HepG2 (cell line): ENCODE measurements around the gene IFIT1B. TPM values are rescaled to one million over a fixed set of nuclear protein-coding genes. Genes with fewer than 3 reads are reported as not detected.
A peak's percentile ranks its signal among the peaks of the same experiment; 100 is the strongest.

Source experiments
- ATAC-seq: fragments of 200-7000 bp; cut with Tn5 transposase; 3 replicates; pipeline ENCODE4 v1.9.1; 2020; ENCODE audit warnings: mild to moderate bottlenecking, moderate library complexity
- BruUV-seq: library from RNA; stranded (reverse); fragments of 400-500 nt; replicated peaks from 2 replicates; lab custom pipeline; 2021; lab: Mats Ljungman, UMichigan
- CTCF ChIA-PET: fragments of 300-600 bp; formaldehyde crosslinking; extraction: SDS; loops from one replicate; lab custom pipeline; 2021; ENCODE audit warnings: low total read pairs, inconsistent platforms, low intra/inter-chr PET ratio; lab: Yijun Ruan, JAX
- POLR2A ChIA-PET: fragments of 350-600 bp; sonication (Branson Sonifier 250); formaldehyde crosslinking; loops from one replicate; lab custom pipeline; 2020; ENCODE audit warnings: antibody characterized with exemption, inconsistent platforms; lab: Yijun Ruan, JAX
- DNase-seq: peaks from one replicate; pipeline ENCODE4 v3.0.0-alpha.2; 2015; ENCODE audit warnings: low spot score
- FAIRE-seq: peaks from 3 replicates; lab custom pipeline; 2011; peaks lifted over from hg19 to GRCh38; lab: Jason Lieb, UNC
- H2AFZ ChIP-seq: one replicate; pipeline ENCODE4 v1.6.1; 2011; ENCODE audit warnings: low read length, inconsistent platforms
- H3K27ac ChIP-seq: fragments of 300-600 bp; 3 replicates; pipeline ENCODE4 v1.8.0; 2011; ENCODE audit warnings: mixed run types, mild to moderate bottlenecking, mixed read lengths, low read length, inconsistent platforms; ENCODE audit not compliant: insufficient read depth; ENCODE audit errors: extremely low read length
- H3K27me3 ChIP-seq, 2 experiments: fragments of 200-600 bp in 1 of 2; 2 replicates in 1 of 2; 3 replicates in 1 of 2; pipeline versions ENCODE4 v1.6.0 to v1.8.0; 2011; ENCODE audit warnings: low read length in 2 of 2, mild to moderate bottlenecking in 2 of 2, moderate library complexity in 2 of 2, inconsistent platforms in 1 of 2; ENCODE audit not compliant: insufficient read depth in 2 of 2, control insufficient read depth in 1 of 2
- H3K36me3 ChIP-seq, 2 experiments: fragments of 200-600 bp in 1 of 2; replicated peaks in 1 of 2; 2 replicates in 1 of 2; 3 replicates in 1 of 2; pipeline versions ENCODE4 v1.5.1 to v1.8.0; 2011; ENCODE audit warnings: low read length in 2 of 2, inconsistent platforms in 1 of 2; ENCODE audit not compliant: insufficient read depth in 2 of 2, control insufficient read depth in 1 of 2
- H3K4me1 ChIP-seq: 2 replicates; pipeline ENCODE4 v1.5.1; 2012; ENCODE audit warnings: low read length, inconsistent platforms; ENCODE audit not compliant: insufficient read depth
- H3K4me2 ChIP-seq: 2 replicates; pipeline ENCODE4 v1.6.0; 2011; ENCODE audit warnings: low read depth, low read length, inconsistent platforms
- H3K4me3 ChIP-seq, 3 experiments: fragments of 200-600 bp in 1 of 3; sonication (generic), shearing (Covaris generic) in 1 of 3; replicated peaks in 1 of 3; 2 replicates each; pipeline ENCODE4 v1.5.1; 2011 to 2016; ENCODE audit warnings: low read length in 3 of 3, inconsistent platforms in 2 of 3, low read depth in 2 of 3, mild to moderate bottlenecking in 2 of 3, control low read depth in 1 of 3, mixed read lengths in 1 of 3; ENCODE audit not compliant: insufficient read depth in 1 of 3
- H3K79me2 ChIP-seq: one replicate; pipeline ENCODE4 v1.6.1; 2011; ENCODE audit warnings: low read length, inconsistent platforms; ENCODE audit not compliant: insufficient read depth
- H3K9ac ChIP-seq: 2 replicates; pipeline ENCODE4 v1.6.0; 2011; ENCODE audit warnings: mild to moderate bottlenecking, low read depth, low read length, inconsistent platforms; ENCODE audit not compliant: insufficient read depth
- H3K9me3 ChIP-seq: 2 replicates; pipeline ENCODE4 v1.5.1; 2012; ENCODE audit warnings: mild to moderate bottlenecking, low read length
- H4K20me1 ChIP-seq: 2 replicates; pipeline ENCODE4 v1.6.0; 2011; ENCODE audit warnings: inconsistent platforms, mild to moderate bottlenecking, low read length, moderate library complexity; ENCODE audit not compliant: insufficient read depth
- ATRX ChIP-seq: sonication (generic); formaldehyde crosslinking; IDR thresholded peaks from 2 replicates; pipeline ENCODE4 v1.4.0; 2020; ENCODE audit warnings: missing genetic modification reagents, borderline replicate concordance
- GABPA ChIP-seq, 2 experiments: IDR thresholded peaks; 2 replicates each; pipeline ENCODE4 v1.6.1; 2011 to 2016; ENCODE audit warnings: low read depth in 2 of 2, low read length in 1 of 2, missing biosample characterization in 1 of 2, missing genetic modification characterization in 1 of 2
- GTF3A ChIP-seq: sonication (generic); formaldehyde crosslinking; conservative IDR thresholded peaks from 2 replicates; pipeline ENCODE4 v1.4.0; 2020; ENCODE audit warnings: mild to moderate bottlenecking, missing genetic modification reagents
- HMG20B ChIP-seq: conservative IDR thresholded peaks from 2 replicates; pipeline ENCODE4 v1.6.1; 2016; ENCODE audit warnings: missing genetic modification reagents, missing compliant biosample characterization
- TCF12 ChIP-seq, 2 experiments: fragments of 450-650 bp in 1 of 2; sonication (generic) in 1 of 2; formaldehyde crosslinking in 1 of 2; IDR thresholded peaks; 2 replicates each; pipeline versions ENCODE4 v1.6.1 to v1.8.0; 2017 to 2022; ENCODE audit warnings: antibody characterized with exemption in 1 of 2, mild to moderate bottlenecking in 1 of 2, missing genetic modification reagents in 1 of 2, moderate library complexity in 1 of 2
- ZNF549 ChIP-seq: sonication (generic); formaldehyde crosslinking; IDR thresholded peaks from 2 replicates; pipeline ENCODE4 v1.5.0; 2020; ENCODE audit warnings: missing genetic modification reagents
- ZNF749 ChIP-seq: sonication (generic); formaldehyde crosslinking; IDR thresholded peaks from 2 replicates; pipeline ENCODE4 v1.8.0; 2022; ENCODE audit warnings: mild to moderate bottlenecking, missing genetic modification reagents, moderate library complexity, borderline replicate concordance
- ZNF841 ChIP-seq: sonication (generic); formaldehyde crosslinking; IDR thresholded peaks from 2 replicates; pipeline ENCODE4 v1.8.1; 2023; ENCODE audit warnings: missing genetic modification reagents, borderline replicate concordance
- WGBS: methylation state at CpG from one replicate; pipeline ENCODE4 v1.1.6; 2017; ENCODE audit warnings: low lambda C conversion rate; 5-methylcytosine and 5-hydroxymethylcytosine counted together
- in situ Hi-C: cut with HindIII; loops from 2 replicates; pipeline ENCODE4 v1.10.0; 2017; ENCODE audit warnings: low pct_unique_long_range_greater_than_20kb; ENCODE audit not compliant: extremely low pct_ligation_motif_present
- intact Hi-C: fragments of 100-400 bp; cut with micrococcal nuclease; formaldehyde crosslinking; loops from one replicate; pipeline ENCODE4 v1.10.0; 2022; ENCODE audit not compliant: unreplicated experiment
- polyA plus RNA-seq, 8 experiments: library from polyadenylated mRNA; depleted of rRNA in 3 of 8; stranded (reverse) in 7 of 8; unstranded in 1 of 8; fragments of >200 nt; fragmentation: Illumina TruSeq in 4 of 8; extraction: Trizol in 4 of 8; gene quantifications; 2 replicates each; pipeline versions ENCODE4 v1.2.1 to v1.2.3, GENCODE V29; 2011 to 2016; ENCODE audit warnings: low read depth in 4 of 8, missing spikeins in 1 of 8, mixed read lengths in 1 of 8; ENCODE audit not compliant: insufficient read depth in 1 of 8
- total RNA-seq, 5 experiments: library from RNA; depleted of rRNA; stranded (reverse); fragments of >200 nt; fragmentation: Illumina TruSeq; extraction: Trizol; gene quantifications; 2 replicates each; pipeline ENCODE4 v1.2.3, GENCODE V29; 2016; ENCODE audit warnings: low read depth in 1 of 5
- TF ChIP-seq, protein P1 (sequence below): sonication (generic); formaldehyde crosslinking; IDR thresholded peaks from 2 replicates; pipeline ENCODE4 v1.4.0; 2020; ENCODE audit warnings: missing genetic modification reagents

The IFIT1B gene
- total and polyA plus RNA-seq, 2 of the 13 experiments (the other 11 are each of a cell fraction or from before 2014, with no cell fraction given), result not detected

DNA sequence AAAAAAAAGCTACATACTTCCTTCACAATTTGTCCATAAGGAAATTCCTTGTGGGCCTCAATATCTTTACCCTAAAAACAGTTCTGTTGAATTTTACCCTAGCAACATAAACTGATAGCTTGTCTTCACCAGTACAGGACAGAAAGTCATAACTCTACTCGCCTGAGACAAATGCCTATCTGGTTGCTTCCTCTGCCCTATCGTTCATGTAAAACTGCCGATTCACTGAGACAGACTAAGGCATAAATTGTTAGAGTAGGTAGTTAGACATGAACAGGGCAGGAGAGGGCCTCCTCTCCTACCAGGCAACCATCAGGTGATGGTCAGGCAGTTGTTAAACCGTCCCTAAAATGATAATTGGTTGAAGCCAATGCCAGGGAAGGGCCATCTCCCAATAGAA lies 25.1 kb upstream of the IFIT1B start:
- Histone ChIP-seq H3K9me3 (no peaks in the 10 kb centered on the region), H3K9ac (no peak overlapping the region), H2AFZ (no peak overlapping the region), H3K4me3 (no peak overlapping the region), H3K27ac (peak overlapping the region; percentile 17), H3K4me1 (peaks cover 55% of the 10 kb centered on the region), H4K20me1 (no peaks in the 10 kb centered on the region), H3K27me3 (no peaks in the 10 kb centered on the region), H3K36me3 (no peaks in the 10 kb centered on the region), H3K79me2 (no peaks in the 10 kb centered on the region), H3K4me2 (no peak overlapping the region)
- in situ Hi-C loops, result no loop called here
- ATAC-seq, result no peak
- no peak for DNase-seq
- ChIA-PET POLR2A (interaction anchor here (1.3 to 3.5 kb wide), 6 partner anchors 15 to 291 kb away, joined by 3 to 17 read pairs (median 7); partner anchors contain the start of genes IFIT1, IFIT2 and IFIT3), CTCF (no interaction called here)
- 62% methylated on average over 4 of the region's 4 CpGs for WGBS
- intact Hi-C loops, result no loop called here
- no TSS peak for BruUV-seq
- no peak for FAIRE-seq
- no peak for TF ChIP-seq ZNF749 (CRISPR knock-in tag)

DNA sequence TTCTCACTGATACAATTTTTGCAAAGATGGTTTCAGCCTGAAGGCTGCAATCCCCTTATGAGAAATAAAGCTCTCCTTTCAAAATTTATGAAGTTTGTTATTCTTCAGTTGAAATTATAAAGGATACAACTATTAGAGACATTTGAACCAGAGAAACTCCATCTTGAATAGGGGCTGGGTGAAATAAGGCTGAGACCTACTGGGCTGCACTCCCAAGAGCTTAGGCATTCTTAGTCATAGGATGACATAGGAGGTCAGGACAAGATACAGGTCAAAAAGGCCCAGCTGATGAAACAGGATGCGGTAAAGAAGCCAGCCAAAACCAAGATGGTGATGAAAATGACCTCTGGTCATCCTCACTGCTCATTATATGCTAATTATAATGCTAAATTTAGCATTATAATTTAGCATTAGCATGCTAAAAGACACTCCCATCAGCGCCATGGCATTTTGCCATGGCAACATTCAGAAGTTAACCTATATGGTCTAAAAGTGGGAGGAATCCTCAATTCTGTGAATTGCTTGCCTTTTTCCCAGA lies 22.4 kb upstream of the IFIT1B start:
- peaks cover 29% of the 10 kb centered on the region for H3K4me1 ChIP-seq
- POLR2A ChIA-PET, result no interaction called here
- H3K36me3 ChIP-seq, result no peaks in the 10 kb centered on the region
- no TSS peak for BruUV-seq
- H3K4me2 ChIP-seq, result no peak overlapping the region
- no peaks in the 10 kb centered on the region for H4K20me1 ChIP-seq
- 84% methylated on average over 2 of the region's 2 CpGs for WGBS
- no peaks in the 10 kb centered on the region for H3K9me3 ChIP-seq
- no peaks in the 10 kb centered on the region for H3K27me3 ChIP-seq
- intact Hi-C loops (loop anchor here (5.0 kb wide), 1 partner anchor 1087 kb away; no protein-coding TSS in a partner anchor), in situ Hi-C loops (no loop called here)
- H3K27ac ChIP-seq, result no peak overlapping the region
- DNase-seq (no peak), FAIRE-seq (no peak), ATAC-seq (no peak)
- H2AFZ ChIP-seq, result no peak overlapping the region
- no peak overlapping the region for H3K4me3 ChIP-seq
- TF ChIP-seq HMG20B (CRISPR knock-in tag) (no peak), GTF3A (CRISPR knock-in tag) (no peak), GABPA (IDR thresholded peaks at IDR 0.05; ENCODE audit: low read depth, low read length) (no peak), GABPA (CRISPR knock-in tag; IDR thresholded peaks at IDR 0.05; ENCODE audit: low read depth) (no peak), ZNF841 (CRISPR knock-in tag) (no peak), ATRX (CRISPR knock-in tag) (no peak), TCF12 (IDR thresholded peaks at IDR 0.05) (no peak), TCF12 (CRISPR knock-in tag; IDR thresholded peaks at IDR 0.05) (no peak), ZNF549 (CRISPR knock-in tag) (no peak)
- TF ChIP-seq, protein P1, sequence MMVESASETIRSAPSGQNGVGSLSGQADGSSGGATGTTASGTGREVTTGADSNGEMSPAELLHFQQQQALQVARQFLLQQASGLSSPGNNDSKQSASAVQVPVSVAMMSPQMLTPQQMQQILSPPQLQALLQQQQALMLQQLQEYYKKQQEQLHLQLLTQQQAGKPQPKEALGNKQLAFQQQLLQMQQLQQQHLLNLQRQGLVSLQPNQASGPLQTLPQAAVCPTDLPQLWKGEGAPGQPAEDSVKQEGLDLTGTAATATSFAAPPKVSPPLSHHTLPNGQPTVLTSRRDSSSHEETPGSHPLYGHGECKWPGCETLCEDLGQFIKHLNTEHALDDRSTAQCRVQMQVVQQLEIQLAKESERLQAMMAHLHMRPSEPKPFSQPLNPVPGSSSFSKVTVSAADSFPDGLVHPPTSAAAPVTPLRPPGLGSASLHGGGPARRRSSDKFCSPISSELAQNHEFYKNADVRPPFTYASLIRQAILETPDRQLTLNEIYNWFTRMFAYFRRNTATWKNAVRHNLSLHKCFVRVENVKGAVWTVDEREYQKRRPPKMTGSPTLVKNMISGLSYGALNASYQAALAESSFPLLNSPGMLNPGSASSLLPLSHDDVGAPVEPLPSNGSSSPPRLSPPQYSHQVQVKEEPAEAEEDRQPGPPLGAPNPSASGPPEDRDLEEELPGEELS (CRISPR knock-in tag), result no peak
- CTCF ChIA-PET, result no interaction called here
- H3K79me2 ChIP-seq, result no peaks in the 10 kb centered on the region
- no peak overlapping the region for H3K9ac ChIP-seq
